ENCODE data around the gene BRINP1.
A peak's percentile ranks its signal among the peaks of the same experiment; 100 is the strongest.

BRINP1 gene

DNA sequence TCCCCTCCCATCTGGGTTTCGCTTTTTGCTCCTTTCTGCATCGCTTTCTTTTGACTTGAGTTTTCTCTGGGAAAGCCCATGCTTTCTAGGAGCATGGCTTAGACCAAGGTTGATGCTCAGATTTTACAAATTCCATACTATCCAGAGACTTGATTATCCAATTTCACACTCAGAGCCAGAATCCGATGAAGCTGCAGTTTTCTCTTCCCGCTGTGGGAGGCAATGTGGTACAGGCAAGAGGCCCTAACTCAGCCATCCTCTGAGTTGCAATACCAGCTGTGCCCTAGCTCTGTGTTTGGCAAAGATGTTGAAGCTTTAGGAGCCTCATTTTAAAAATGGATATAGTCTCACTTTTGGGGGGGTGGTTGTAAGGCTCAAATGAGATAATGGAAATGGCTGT is 85.1 kb downstream of the BRINP1 start:
- no peaks in the 10 kb centered on the region for H3K79me2 ChIP-seq (ENCODE audit: insufficient read depth, low read length)
- H3K4me1 ChIP-seq (ENCODE audit: insufficient read depth, low read length, poor library complexity, severe bottlenecking) = no peaks in the 10 kb centered on the region
- H3K27me3 ChIP-seq (ENCODE audit: insufficient read depth, low read length, poor library complexity, severe bottlenecking) = no peaks in the 10 kb centered on the region
- H3F3A ChIP-seq (ENCODE audit: low read depth) = no peaks in the 10 kb centered on the region
- no peaks in the 10 kb centered on the region for H3K36me3 ChIP-seq (ENCODE audit: insufficient read depth, low read length)
- no peaks in the 10 kb centered on the region for H3K9me3 ChIP-seq (ENCODE audit: insufficient read depth, low read depth, low read length)
- H3K9ac ChIP-seq (ENCODE audit: low read depth, low read length, poor library complexity, severe bottlenecking) = no peak overlapping the region
- no peak overlapping the region for H3K4me2 ChIP-seq (ENCODE audit: low read depth, low read length, poor library complexity, severe bottlenecking)
- H3K4me3 ChIP-seq (ENCODE audit: low read length, poor library complexity, severe bottlenecking) = no peak overlapping the region
- no peaks in the 10 kb centered on the region for H3K9me2 ChIP-seq (replicated peaks; ENCODE audit: low read depth, low read length)
- H4K20me1 ChIP-seq (ENCODE audit: insufficient read depth, low read length, poor library complexity, severe bottlenecking) = no peaks in the 10 kb centered on the region
- TF ChIP-seq EZH2phosphoT487 (IDR thresholded peaks at IDR 0.05; ENCODE audit: borderline replicate concordance) = no peak
- TF ChIP-seq, protein P1, sequence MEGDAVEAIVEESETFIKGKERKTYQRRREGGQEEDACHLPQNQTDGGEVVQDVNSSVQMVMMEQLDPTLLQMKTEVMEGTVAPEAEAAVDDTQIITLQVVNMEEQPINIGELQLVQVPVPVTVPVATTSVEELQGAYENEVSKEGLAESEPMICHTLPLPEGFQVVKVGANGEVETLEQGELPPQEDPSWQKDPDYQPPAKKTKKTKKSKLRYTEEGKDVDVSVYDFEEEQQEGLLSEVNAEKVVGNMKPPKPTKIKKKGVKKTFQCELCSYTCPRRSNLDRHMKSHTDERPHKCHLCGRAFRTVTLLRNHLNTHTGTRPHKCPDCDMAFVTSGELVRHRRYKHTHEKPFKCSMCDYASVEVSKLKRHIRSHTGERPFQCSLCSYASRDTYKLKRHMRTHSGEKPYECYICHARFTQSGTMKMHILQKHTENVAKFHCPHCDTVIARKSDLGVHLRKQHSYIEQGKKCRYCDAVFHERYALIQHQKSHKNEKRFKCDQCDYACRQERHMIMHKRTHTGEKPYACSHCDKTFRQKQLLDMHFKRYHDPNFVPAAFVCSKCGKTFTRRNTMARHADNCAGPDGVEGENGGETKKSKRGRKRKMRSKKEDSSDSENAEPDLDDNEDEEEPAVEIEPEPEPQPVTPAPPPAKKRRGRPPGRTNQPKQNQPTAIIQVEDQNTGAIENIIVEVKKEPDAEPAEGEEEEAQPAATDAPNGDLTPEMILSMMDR (conservative IDR thresholded peaks at IDR 0.05; ENCODE audit: low read length) = peak; percentile 26; the same call in 1 of the 2 replicates
- no peak overlapping the region for H2AFZ ChIP-seq (ENCODE audit: low read length)

DNA sequence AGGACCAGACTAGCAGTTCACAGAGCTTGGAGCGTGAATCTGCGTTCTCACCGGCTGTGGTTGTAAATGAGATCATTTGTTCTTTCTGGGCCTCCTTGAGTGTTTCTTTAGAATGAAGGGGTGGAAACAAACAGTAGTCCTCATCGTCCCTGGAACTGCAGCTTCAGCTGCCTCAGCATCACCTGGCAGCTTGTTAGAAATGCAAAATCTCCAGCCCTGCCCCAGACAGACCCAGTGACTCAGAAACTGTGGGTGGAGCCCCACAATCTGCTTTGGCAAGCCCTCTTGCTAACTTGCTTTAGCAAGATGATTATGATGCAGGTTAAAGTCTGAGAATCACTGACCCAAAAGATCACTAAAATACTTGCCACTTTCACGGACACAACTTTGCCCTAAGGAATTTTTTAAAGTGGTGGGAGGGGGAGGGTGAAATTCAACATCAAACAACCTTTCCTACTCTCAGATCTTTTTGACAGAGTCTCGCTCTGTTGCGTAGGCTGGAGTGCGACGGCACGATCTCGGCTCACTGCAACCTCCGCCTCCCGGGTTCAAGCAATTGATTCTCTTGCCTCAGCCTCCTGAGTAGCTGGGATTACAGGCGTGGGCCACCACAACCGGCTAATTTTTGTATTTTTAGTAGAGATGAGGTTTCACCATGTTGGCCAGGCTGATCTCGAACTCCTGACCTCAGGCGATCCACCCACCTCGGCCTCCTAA is 86.0 kb downstream of the BRINP1 start:
- no peak overlapping the region for H3K4me3 ChIP-seq (ENCODE audit: low read length, poor library complexity, severe bottlenecking)
- no peaks in the 10 kb centered on the region for H3K4me1 ChIP-seq (ENCODE audit: insufficient read depth, low read length, poor library complexity, severe bottlenecking)
- H4K20me1 ChIP-seq (ENCODE audit: insufficient read depth, low read length, poor library complexity, severe bottlenecking) = no peaks in the 10 kb centered on the region
- H3K27me3 ChIP-seq (ENCODE audit: insufficient read depth, low read length, poor library complexity, severe bottlenecking) = no peaks in the 10 kb centered on the region
- no peaks in the 10 kb centered on the region for H3K79me2 ChIP-seq (ENCODE audit: insufficient read depth, low read length)
- H3K9me2 ChIP-seq (replicated peaks; ENCODE audit: low read depth, low read length) = no peaks in the 10 kb centered on the region
- H3K9me3 ChIP-seq (ENCODE audit: insufficient read depth, low read depth, low read length) = no peaks in the 10 kb centered on the region
- no peak overlapping the region for H3K4me2 ChIP-seq (ENCODE audit: low read depth, low read length, poor library complexity, severe bottlenecking)
- no peaks in the 10 kb centered on the region for H3K36me3 ChIP-seq (ENCODE audit: insufficient read depth, low read length)
- H3K9ac ChIP-seq (ENCODE audit: low read depth, low read length, poor library complexity, severe bottlenecking) = no peak overlapping the region
- H2AFZ ChIP-seq (ENCODE audit: low read length) = no peak overlapping the region
- TF ChIP-seq EZH2phosphoT487 (IDR thresholded peaks at IDR 0.05; ENCODE audit: borderline replicate concordance) = no peak
- H3F3A ChIP-seq (ENCODE audit: low read depth) = no peaks in the 10 kb centered on the region

DNA sequence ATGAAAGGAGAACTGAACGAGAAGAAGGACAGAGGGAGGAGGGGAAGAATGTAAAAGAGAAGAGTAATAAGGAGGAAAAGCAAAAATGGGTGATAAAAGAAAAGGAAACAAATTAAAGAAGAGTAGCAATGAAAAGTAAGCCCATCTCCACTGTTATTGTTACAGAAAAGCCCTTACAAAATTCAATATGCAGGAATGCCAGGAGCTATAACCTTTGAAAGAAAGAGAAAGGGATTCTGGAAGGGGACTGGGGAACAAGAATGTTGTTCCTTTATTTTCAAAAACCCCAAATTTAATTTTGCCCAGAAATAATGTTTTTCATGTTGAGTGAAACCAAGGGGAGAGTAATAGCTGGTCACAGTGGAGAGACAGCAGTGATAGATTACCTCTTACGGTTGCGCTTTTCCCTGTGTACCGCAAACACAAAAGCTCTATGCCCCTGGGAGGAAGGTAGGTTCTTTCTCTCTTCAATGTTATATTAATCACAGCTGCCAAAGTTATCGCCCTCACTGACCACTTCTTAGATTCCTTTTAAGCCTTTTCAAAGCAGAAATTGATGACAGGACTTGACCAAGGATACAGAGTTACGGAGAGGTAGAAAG is 86.7 kb downstream of the BRINP1 start:
- Histone ChIP-seq H3K36me3 (ENCODE audit: insufficient read depth, low read length) (no peaks in the 10 kb centered on the region), H3K4me2 (ENCODE audit: low read depth, low read length, poor library complexity, severe bottlenecking) (no peak overlapping the region), H3K4me1 (ENCODE audit: insufficient read depth, low read length, poor library complexity, severe bottlenecking) (no peaks in the 10 kb centered on the region), H3K9ac (ENCODE audit: low read depth, low read length, poor library complexity, severe bottlenecking) (no peak overlapping the region), H3K4me3 (ENCODE audit: low read length, poor library complexity, severe bottlenecking) (no peak overlapping the region), H2AFZ (ENCODE audit: low read length) (no peak overlapping the region), H3K27me3 (ENCODE audit: insufficient read depth, low read length, poor library complexity, severe bottlenecking) (no peaks in the 10 kb centered on the region), H3K79me2 (ENCODE audit: insufficient read depth, low read length) (no peaks in the 10 kb centered on the region), H4K20me1 (ENCODE audit: insufficient read depth, low read length, poor library complexity, severe bottlenecking) (no peaks in the 10 kb centered on the region), H3K9me2 (replicated peaks; ENCODE audit: low read depth, low read length) (no peaks in the 10 kb centered on the region), H3F3A (ENCODE audit: low read depth) (no peaks in the 10 kb centered on the region), H3K9me3 (ENCODE audit: insufficient read depth, low read depth, low read length) (no peaks in the 10 kb centered on the region)
- TF ChIP-seq, protein P1 (conservative IDR thresholded peaks at IDR 0.05; ENCODE audit: low read length) = no peak
- no peak for TF ChIP-seq EZH2phosphoT487 (IDR thresholded peaks at IDR 0.05; ENCODE audit: borderline replicate concordance)
